GM12892 (cell line): ENCODE data around the gene TRIM25.

Experiments used
- DNase-seq: peaks from one replicate; pipeline ENCODE4 v3.0.0; 2011; ENCODE audit not compliant: insufficient read length
- FAIRE-seq: peaks from 2 replicates; lab custom pipeline; 2011; peaks lifted over from hg19 to GRCh38; lab: Jason Lieb, UNC
- POLR2A ChIP-seq: IDR thresholded peaks from 2 replicates; pipeline ENCODE4 v1.6.1; 2011; ENCODE audit warnings: low read depth, low read length, control low read depth
- POLR2AphosphoS5 ChIP-seq: IDR thresholded peaks from 2 replicates; pipeline ENCODE4 v1.6.1; 2011; ENCODE audit warnings: low read depth, low read length, control low read depth
- TAF1 ChIP-seq: IDR thresholded peaks from 2 replicates; pipeline ENCODE4 v1.6.1; 2011; ENCODE audit warnings: low read depth, mild to moderate bottlenecking, control low read depth, low read length, borderline replicate concordance

Gene TRIM25

GRCh38 chr17:56879280-56879679 is 34.6 kb downstream of the TRIM25 start:
- TF ChIP-seq POLR2A (no peak), TAF1 (no peak), POLR2AphosphoS5 (no peak)

GRCh38 chr17:56876766-56877179 is 37.1 kb downstream of the TRIM25 start:
- no peak for FAIRE-seq
- TF ChIP-seq POLR2AphosphoS5 = no peak
- no peak for TF ChIP-seq TAF1
- no peak for TF ChIP-seq POLR2A
- DNase-seq = no peak

More at GRCh38 chr17:56879280-56879679, 34.6 kb downstream of the TRIM25 start:
- no peak for FAIRE-seq
- DNase-seq = no peak

- TF ChIP-seq POLR2AphosphoS5 (no peak), POLR2A (no peak), TAF1 (no peak)
- FAIRE-seq (no peak), DNase-seq (no peak)
These were observed 43.7 kb downstream of the TRIM25 start for GRCh38 chr17:56870081-56870651.

GRCh38 chr17:56868716-56869115 is 45.1 kb downstream of the TRIM25 start:
- FAIRE-seq (peak; percentile 17), DNase-seq (no peak)
- no peak for TF ChIP-seq POLR2AphosphoS5
- TF ChIP-seq TAF1 = no peak
- TF ChIP-seq POLR2A = no peak

GRCh38 chr17:56867948-56868376 is 45.9 kb downstream of the TRIM25 start:
- FAIRE-seq (no peak), DNase-seq (no peak)
- no peak for TF ChIP-seq TAF1

- FAIRE-seq (no peak), DNase-seq (no peak)
- TF ChIP-seq POLR2A = no peak
- TF ChIP-seq POLR2AphosphoS5 = no peak
- TF ChIP-seq TAF1 = no peak
These were observed 47.4 kb downstream of the TRIM25 start for GRCh38 chr17:56866496-56866895.

- no peak for DNase-seq
- no peak for FAIRE-seq
- TF ChIP-seq POLR2AphosphoS5 (no peak), TAF1 (no peak), POLR2A (no peak)
These were observed 47.8 kb downstream of the TRIM25 start for GRCh38 chr17:56866076-56866475.

GRCh38 chr17:56863974-56864373 is 49.9 kb downstream of the TRIM25 start:
- TF ChIP-seq POLR2A = no peak
- TF ChIP-seq TAF1 = no peak
- no peak for TF ChIP-seq POLR2AphosphoS5
- no peak for DNase-seq
- no peak for FAIRE-seq

GRCh38 chr17:56861899-56862298 is 52.0 kb downstream of the TRIM25 start:
- DNase-seq = no peak
- TF ChIP-seq POLR2A (no peak), TAF1 (no peak), POLR2AphosphoS5 (no peak)
- FAIRE-seq = no peak

GRCh38 chr17:56851008-56851407 is 62.8 kb downstream of the TRIM25 start:
- FAIRE-seq (no peak), DNase-seq (no peak)

GRCh38 chr17:56850591-56850990 is 63.3 kb downstream of the TRIM25 start:
- TF ChIP-seq POLR2A (no peak), POLR2AphosphoS5 (no peak), TAF1 (no peak)
- FAIRE-seq = no peak
- no peak for DNase-seq

More at GRCh38 chr17:56851008-56851407, 62.8 kb downstream of the TRIM25 start:
- no peak for TF ChIP-seq POLR2A
- no peak for TF ChIP-seq TAF1
- no peak for TF ChIP-seq POLR2AphosphoS5

GRCh38 chr17:56849131-56849530 is 64.7 kb downstream of the TRIM25 start:
- no peak for TF ChIP-seq POLR2AphosphoS5
- FAIRE-seq (no peak), DNase-seq (no peak)

- TF ChIP-seq POLR2A (no peak), POLR2AphosphoS5 (no peak), TAF1 (no peak)
- DNase-seq = no peak
- no peak for FAIRE-seq
These were observed 66.7 kb downstream of the TRIM25 start for GRCh38 chr17:56847106-56847505.

GRCh38 chr17:56845934-56846333 is 67.9 kb downstream of the TRIM25 start:
- FAIRE-seq (peak; percentile 51), DNase-seq (no peak)
- TF ChIP-seq POLR2AphosphoS5 = no peak
- no peak for TF ChIP-seq TAF1
- TF ChIP-seq POLR2A = no peak
